Measurements from ENCODE around the gene CXCL8. TPM values are rescaled to one million over a fixed set of nuclear protein-coding genes. Genes with fewer than 3 reads are reported as not detected.

CXCL8 gene
- total RNA-seq, 1 donor from 2014 or later, result 0.49 TPM

GRCh38 chr4:73735231-73735630 is 5.1 kb upstream of the CXCL8 start:
- intact Hi-C loops (cut with DNase I), result no loop called here

GRCh38 chr4:73741031-73741749 is 821 bp downstream of the CXCL8 start:
- Histone ChIP-seq H3K4me1 (no peaks in the 10 kb centered on the region), H3K27ac (no peak overlapping the region), H3K9me3 (no peaks in the 10 kb centered on the region), H3K36me3 (no peaks in the 10 kb centered on the region), H3K27me3 (no peaks in the 10 kb centered on the region), H3K4me3 (no peak overlapping the region)
- TF ChIP-seq POLR2AphosphoS5 (IDR thresholded peaks at IDR 0.05; ENCODE audit: insufficient read depth in 1 of 2, low read depth in 1 of 2) (no peak), POLR2A (IDR thresholded peaks at IDR 0.05) (no peak), CTCF (IDR thresholded peaks at IDR 0.05) (no peak)
- intact Hi-C loops (cut with DNase I), result no loop called here
- DNase-seq (ENCODE audit: extremely low spot score in 2 of 2), result no peak

More at GRCh38 chr4:73735231-73735630, 5.1 kb upstream of the CXCL8 start:
- H3K27ac ChIP-seq, result no peak overlapping the region
- TF ChIP-seq POLR2AphosphoS5 (IDR thresholded peaks at IDR 0.05; ENCODE audit: insufficient read depth in 1 of 2, low read depth in 1 of 2), result no peak
- TF ChIP-seq POLR2A (IDR thresholded peaks at IDR 0.05), result no peak
- TF ChIP-seq CTCF (IDR thresholded peaks at IDR 0.05), result no peak
- no peaks in the 10 kb centered on the region for H3K27me3 ChIP-seq
- no peak overlapping the region for H3K4me3 ChIP-seq
- DNase-seq (ENCODE audit: extremely low spot score in 2 of 2), result no peak
- H3K9me3 ChIP-seq, result no peaks in the 10 kb centered on the region
- H3K4me1 ChIP-seq, result peaks cover 18% of the 10 kb centered on the region
- H3K36me3 ChIP-seq, result no peaks in the 10 kb centered on the region

DNA sequence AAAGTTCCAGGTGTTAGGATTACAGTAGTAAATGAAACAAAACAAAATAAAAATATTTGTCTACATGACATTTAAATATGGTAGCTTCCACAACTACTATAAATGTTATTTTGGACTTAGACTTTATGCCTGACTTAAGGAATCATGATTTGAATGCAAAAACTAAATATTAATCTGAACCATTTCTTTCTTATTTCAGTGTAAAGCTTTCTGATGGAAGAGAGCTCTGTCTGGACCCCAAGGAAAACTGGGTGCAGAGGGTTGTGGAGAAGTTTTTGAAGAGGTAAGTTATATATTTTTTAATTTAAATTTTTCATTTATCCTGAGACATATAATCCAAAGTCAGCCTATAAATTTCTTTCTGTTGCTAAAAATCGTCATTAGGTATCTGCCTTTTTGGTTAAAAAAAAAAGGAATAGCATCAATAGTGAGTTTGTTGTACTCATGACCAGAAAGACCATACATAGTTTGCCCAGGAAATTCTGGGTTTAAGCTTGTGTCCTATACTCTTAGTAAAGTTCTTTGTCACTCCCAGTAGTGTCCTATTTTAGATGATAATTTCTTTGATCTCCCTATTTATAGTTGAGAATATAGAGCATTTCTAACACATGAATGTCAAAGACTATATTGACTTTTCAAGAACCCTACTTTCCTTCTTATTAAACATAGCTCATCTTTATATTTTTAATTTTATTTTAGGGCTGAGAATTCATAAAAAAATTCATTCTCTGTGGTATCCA is 1.6 kb downstream of the CXCL8 start:
- DNase-seq (ENCODE audit: extremely low spot score in 2 of 2), result no peak
- TF ChIP-seq POLR2A (IDR thresholded peaks at IDR 0.05) (no peak), CTCF (IDR thresholded peaks at IDR 0.05) (no peak), POLR2AphosphoS5 (IDR thresholded peaks at IDR 0.05; ENCODE audit: insufficient read depth in 1 of 2, low read depth in 1 of 2) (no peak)
- Histone ChIP-seq H3K4me3 (no peak overlapping the region), H3K9me3 (no peaks in the 10 kb centered on the region), H3K36me3 (no peaks in the 10 kb centered on the region), H3K4me1 (no peaks in the 10 kb centered on the region), H3K27ac (no peak overlapping the region), H3K27me3 (no peaks in the 10 kb centered on the region)
- intact Hi-C loops (cut with DNase I), result no loop called here

- H3K36me3 ChIP-seq, result no peaks in the 10 kb centered on the region
- H3K27me3 ChIP-seq, result no peaks in the 10 kb centered on the region
- no peaks in the 10 kb centered on the region for H3K9me3 ChIP-seq
- H3K4me1 ChIP-seq, result no peaks in the 10 kb centered on the region
- no peak for DNase-seq (ENCODE audit: extremely low spot score in 2 of 2)
- intact Hi-C loops (cut with DNase I), result no loop called here
- H3K27ac ChIP-seq, result no peak overlapping the region
- no peak overlapping the region for H3K4me3 ChIP-seq
- no peak for TF ChIP-seq POLR2A (IDR thresholded peaks at IDR 0.05)
- no peak for TF ChIP-seq POLR2AphosphoS5 (IDR thresholded peaks at IDR 0.05; ENCODE audit: insufficient read depth in 1 of 2, low read depth in 1 of 2)
- TF ChIP-seq CTCF (IDR thresholded peaks at IDR 0.05), result no peak
These were observed 2.3 kb downstream of the CXCL8 start for GRCh38 chr4:73742490-73743160.
